Stimulated activated CD8-positive, alpha-beta memory T cell treated with anti-CD3 and anti-CD28 coated beads, Interleukin-4, amount 100 ng/mL, for 1 hour (primary cell): Measurements from ENCODE around the gene IL22RA1.

Experiments used
- DNase-seq, 2 donors: peaks; one replicate each; pipeline ENCODE4 v3.0.0-alpha.2; 2020; ENCODE audit warnings: low read depth in 2 of 2, low spot score in 1 of 2

IL22RA1 gene

GRCh38 chr1:24117132-24117531 is 25.8 kb downstream of the IL22RA1 start:
- no peak for DNase-seq

DNA sequence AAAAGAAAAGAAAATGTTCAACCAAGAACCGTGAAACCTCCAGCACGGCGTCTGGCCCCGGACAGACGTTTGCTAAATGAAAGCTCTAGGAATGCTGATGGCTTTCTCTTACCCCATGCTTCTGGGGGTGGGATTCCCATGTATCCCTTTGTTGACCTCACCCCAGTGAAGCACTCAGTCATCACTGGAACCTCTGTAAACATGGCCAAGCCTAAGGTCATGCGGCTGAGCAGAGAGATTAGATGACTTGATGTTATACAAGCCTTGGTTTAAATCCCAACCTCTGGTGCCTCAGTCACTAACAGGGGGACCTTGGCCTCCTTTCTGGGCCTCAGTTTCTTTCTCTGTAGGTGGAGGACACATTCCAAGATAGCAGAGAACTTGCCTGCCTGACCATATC is 28.2 kb downstream of the IL22RA1 start:
- DNase-seq = no peak

DNA sequence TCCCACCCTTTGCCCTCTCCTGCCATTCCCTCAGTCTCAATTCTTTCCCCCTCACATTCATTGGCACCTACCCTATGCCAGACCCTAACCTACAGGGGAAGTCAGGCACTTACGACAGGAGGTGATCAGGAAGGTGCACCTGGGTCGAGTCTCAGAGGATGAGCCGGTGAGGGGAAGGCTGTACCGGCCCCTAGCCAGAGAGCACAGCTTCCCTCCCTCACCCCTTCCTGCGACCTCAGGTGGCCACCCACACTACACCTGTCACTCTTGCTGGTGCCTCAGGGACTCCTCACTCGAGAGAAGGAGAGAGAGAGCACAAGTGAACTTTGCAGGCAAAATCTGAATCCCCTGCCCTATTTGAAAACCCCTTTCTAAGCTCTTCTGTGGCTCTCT is 29.3 kb downstream of the IL22RA1 start:
- no peak for DNase-seq

DNA sequence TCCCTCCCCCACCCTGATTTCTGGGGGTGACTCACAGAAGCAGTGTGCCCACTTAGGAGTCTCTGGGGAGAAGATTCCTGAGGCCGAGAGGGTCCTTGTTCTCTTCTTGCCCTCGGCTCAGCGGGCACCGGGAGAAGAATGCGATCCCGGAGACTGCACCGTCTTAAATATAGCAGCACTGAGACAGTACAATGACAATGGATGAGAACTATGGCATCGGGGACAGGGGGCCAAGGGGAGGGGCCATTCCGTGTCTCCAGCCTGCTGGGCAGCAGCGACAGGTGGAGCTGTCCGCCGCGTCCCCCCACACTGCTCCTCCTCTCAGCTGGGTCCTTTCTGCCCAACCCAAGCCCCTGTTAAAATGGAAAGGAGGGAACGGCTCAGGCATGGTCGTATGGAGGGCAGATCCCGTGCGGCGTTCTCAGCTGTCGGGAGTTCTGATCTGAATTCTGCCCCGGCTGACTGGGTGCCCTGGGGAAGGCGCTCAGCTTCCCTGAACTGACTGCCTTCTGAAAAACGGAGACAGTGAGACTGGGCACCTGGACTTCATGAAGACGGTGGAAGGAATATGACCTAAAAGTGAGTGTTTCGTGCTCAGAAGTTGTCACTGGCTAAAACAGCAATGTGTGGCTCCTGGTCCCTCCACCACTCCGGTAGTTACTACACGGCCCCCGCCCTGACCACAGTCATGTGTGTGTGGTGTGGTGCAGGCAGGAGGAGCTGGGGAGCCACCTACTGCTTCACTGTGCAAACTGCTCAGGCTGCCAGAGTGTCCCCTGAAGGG is 30.8 kb downstream of the IL22RA1 start, which contains the start of gene MYOM3:
Gene MYOM3, minus strand, starts transcription at position 140 of the 784 bp plus-strand sequence. CDS start 3,499 bp downstream, outside the sequence.
- peak in 1 of 2 donors; percentile 23 for DNase-seq

GRCh38 chr1:24111262-24111995 is 31.5 kb downstream of the IL22RA1 start:
- DNase-seq = no peak

DNA sequence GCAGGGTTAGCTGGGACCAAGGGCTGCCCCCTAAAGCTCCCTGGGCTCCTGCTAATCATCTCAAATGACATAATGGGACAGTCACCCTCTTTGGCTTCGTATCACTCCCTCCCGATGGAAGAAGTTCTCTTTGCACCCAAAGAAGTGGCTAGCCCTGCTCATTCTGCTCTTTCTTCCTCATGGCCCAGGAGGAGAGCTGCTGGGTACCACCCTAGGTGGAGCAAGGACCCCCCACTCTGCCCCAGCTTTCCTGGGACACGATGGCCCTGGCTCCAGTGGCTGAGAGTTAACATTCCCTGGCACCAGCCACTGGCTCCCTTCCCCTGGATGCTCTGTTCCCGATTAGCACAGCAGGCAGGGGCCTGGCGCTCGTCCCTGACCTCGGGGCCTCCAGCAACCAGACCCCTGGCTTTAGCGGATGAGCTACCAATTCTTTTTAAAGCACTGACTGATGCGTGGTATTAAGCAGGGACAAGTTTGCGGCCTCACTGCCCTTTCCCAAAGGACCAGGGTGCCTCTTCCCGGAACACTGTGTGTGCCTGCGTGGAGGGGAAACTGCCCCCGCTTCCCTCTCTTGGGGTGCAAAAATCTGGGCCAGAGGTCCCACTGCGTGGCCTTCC is 32.2 kb downstream of the IL22RA1 start:
- no peak for DNase-seq

GRCh38 chr1:24109686-24110475 is 33.1 kb downstream of the IL22RA1 start:
- DNase-seq = no peak

- no peak for DNase-seq
These were observed 33.8 kb downstream of the IL22RA1 start for GRCh38 chr1:24109166-24109483.

GRCh38 chr1:24108334-24109165 is 34.4 kb downstream of the IL22RA1 start:
- DNase-seq = no peak

- no peak for DNase-seq
These were observed 35.3 kb downstream of the IL22RA1 start for GRCh38 chr1:24107462-24108138.

DNA sequence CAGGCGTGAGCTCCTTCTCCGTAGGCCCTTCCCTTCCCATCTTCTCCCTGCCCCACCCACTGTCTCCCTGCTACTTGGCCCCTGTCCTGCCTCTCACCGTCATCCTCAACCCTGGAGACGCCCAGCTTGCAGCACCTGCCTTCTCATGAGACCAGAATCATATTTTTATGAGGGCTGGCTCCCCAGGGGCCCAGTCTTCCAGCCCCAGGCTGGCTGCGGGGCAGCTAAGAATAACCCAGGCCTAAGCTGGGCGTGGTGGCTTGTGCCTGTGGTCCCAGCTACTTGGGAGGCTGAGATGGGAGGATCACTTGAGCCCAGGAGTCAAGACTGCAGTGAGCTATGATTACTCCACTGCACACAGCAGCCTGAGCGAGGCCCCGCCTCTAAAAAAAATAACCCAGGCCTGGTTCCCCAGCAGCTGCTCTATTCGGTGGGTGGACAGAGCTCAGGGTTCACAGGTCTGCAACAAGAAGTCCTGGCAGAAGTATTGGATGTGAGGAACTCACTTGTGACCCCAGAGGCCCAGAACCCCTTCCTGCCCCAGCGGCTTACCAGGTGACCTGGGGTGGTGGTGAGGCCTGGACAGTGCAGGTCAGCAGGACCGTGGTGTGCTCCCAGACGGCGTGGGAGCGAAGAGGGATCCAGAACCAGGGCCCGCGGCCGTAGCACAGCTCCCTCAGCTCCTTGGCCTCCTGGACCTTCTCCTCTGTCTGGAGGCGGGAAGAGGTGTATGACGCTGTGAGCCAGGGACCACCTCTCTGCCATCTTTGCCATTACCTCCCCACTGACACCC is 37.4 kb downstream of the IL22RA1 start:
- DNase-seq = no peak

DNA sequence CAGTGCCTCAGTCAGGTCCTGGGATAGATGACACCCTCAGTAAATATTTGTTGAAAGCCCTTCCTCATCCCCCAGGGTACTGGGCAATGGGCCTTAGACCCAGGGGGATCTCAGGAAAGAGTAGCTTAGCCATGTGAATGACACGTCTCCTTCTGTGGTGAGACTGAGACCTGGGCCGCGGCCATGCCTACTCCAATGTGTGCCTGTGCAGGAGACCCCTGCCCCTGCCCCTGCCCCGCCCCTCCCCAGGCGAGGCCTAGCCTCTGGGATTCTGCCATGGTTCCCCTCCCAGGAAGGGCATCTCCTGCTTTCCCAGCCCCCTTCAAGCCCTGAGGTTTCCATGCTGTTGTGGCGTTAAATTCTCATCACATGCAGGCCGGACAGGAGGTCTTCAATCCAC is 38.1 kb downstream of the IL22RA1 start:
- DNase-seq = no peak

DNA sequence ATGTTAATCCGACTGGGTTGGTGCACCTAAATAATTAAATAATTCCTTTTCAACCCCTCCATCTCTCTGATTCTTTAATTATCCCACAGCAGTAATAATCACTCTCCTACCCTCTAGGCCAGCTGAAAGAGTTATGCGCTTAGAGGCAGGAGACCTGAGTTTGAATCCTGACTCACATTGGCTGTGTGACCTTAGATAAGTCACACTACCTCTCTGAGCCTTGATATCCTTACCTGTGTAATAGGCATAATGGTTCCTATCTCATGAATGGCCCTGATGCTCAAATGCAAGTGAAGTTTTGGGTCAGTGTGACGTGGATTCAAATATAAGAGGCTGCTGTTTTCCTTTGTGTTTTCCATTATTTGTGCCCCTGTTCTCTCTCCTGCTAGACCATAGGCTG is 39.1 kb downstream of the IL22RA1 start:
- no peak for DNase-seq

GRCh38 chr1:24103408-24103807 is 39.5 kb downstream of the IL22RA1 start:
- no peak for DNase-seq

DNA sequence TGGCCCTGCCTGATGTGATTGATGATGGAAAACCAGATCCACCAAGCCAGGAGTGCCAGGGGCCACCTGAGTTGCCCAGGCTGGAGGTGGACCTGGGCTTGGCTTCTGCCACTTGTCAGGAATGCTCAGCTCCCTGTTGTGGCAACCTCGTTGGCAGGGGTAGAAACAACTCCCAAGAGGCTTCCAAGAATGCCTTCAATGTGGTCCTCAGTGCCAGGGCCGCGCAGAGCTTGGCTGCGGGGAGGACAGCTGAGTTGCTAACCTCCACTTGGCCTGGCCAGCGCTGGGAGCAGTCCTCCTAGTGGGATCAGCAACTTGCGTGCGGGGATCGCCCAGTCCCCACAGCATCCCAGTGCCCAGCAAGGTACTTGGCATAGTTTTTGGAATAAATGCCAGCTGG is 40.0 kb downstream of the IL22RA1 start:
- no peak for DNase-seq

DNA sequence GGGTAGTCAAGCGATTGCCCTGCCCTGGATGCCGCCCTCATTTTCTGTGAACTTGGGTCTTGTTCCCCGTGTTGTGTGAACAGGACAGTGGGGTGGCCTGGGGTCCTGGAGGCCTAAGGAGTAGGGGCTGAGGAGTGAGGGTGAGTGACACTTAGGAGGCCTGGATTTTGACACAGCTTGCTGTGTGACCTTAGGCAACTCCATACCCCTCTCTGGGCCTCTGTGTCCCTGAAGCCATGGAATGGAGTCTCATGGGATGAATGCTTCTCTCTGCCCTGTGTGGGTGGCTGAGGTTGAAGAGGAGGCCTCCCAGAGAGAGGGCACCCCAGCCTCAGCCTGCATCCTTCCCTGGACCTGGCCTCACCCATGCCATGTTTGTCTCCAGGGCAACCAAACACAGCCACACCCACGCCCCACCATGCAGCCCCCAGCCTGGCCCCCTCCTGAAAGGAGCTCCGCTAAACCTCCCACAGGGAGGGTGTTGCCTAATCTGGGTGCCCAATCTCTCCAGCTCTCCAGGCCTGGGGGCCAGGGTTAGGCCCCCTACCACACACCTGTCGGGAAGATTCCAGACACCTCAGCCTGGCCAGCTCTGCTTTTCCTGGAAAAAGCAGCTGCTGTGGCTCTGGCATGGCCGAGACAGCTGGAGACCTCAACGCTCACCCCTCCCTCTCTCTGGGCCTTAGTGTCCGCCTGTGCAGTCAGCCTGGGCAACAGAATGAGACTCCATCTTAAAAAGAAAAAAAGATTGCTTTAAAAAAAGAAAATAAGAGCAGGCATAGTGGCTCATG is 40.9 kb downstream of the IL22RA1 start:
- DNase-seq = no peak

DNA sequence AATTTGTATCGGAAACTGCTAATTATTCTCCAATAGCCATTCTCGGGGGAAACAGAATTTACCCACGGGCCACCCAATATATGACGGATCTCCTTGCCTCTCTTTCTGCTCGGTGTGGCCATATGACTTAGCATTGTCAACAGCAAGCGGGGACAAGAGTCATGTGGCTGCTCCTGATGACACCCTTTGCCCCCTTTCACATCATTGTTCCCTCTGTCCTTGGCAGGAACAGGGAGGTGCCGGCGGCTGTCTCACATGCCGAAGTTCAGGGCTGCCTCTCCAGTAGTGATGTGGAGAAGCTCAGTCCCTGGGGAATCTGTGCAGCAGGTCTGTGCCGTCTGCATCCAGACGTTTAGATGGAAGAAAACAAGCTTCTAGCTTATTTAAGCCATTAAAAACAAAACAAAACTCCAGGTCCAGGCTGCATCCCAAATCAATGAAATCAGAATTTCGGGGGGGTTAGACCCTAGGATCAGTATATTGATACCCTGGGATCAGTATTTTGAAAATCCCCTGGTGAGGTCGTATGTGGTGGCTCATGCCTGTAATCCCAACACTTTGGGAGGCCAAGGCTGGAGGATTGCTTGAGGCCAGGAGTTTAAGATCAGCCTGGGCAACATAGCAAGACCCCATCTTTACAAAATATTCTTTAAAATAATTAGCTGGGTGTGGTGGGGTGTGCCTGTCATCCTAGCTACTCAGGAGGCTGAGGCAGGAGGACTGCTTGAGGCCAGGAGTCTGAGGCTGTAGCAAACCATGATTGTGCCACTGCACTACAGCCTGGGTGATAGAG is 41.8 kb downstream of the IL22RA1 start:
- DNase-seq = no peak
